Effector memory CD4-positive, alpha-beta T cell (primary cell): ENCODE measurements around the gene PRKAR1B.

Experiments
- DNase-seq, 3 donors: peaks; one replicate each; pipeline ENCODE4 v3.0.0-alpha.2; 2020
- H3K27ac ChIP-seq: 2 replicates; pipeline ENCODE4 v1.7.0; 2013; ENCODE audit warnings: mild to moderate bottlenecking, low read length, moderate library complexity; ENCODE audit not compliant: insufficient read depth, poor library complexity, severe bottlenecking
- H3K27me3 ChIP-seq: replicated peaks from 2 replicates; pipeline ENCODE4 v1.7.0; 2013; ENCODE audit warnings: mild to moderate bottlenecking, low read length; ENCODE audit not compliant: insufficient read depth, control insufficient read depth, poor library complexity, severe bottlenecking
- H3K36me3 ChIP-seq: 2 replicates; pipeline ENCODE4 v1.7.0; 2013; ENCODE audit warnings: mild to moderate bottlenecking, low read length, moderate library complexity; ENCODE audit not compliant: control insufficient read depth, insufficient read depth
- H3K4me1 ChIP-seq: 2 replicates; pipeline ENCODE4 v1.7.0; 2013; ENCODE audit warnings: low read length, mild to moderate bottlenecking; ENCODE audit not compliant: control insufficient read depth, insufficient read depth, poor library complexity, severe bottlenecking
- H3K4me3 ChIP-seq: 2 replicates; pipeline ENCODE4 v1.7.0; 2013; ENCODE audit warnings: low read length, low read depth, mild to moderate bottlenecking; ENCODE audit not compliant: insufficient read depth, poor library complexity, severe bottlenecking
- H3K9me3 ChIP-seq: 2 replicates; pipeline ENCODE4 v1.7.0; 2013; ENCODE audit warnings: mild to moderate bottlenecking, low read length, moderate library complexity; ENCODE audit not compliant: control insufficient read depth

PRKAR1B gene

DNA sequence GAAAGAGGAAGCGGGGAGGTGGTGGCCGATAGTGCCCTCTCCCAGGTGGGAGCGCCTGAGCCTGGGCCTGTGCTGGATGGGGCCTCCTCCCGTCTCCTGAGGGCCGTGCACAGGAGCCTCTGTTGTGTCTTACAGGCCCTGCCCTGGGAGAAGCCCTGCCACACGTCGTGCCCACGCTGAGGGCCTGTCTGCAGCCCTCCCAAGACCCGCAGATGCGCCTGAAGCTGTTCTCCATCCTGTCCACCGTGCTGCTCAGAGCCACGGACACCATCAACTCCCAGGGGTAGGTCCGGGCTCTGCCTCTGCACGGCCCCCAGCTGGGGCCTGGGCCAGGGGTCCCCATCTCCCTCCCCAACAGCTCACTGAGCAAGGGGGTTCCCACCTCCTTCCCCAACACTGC is 43.3 kb upstream of the PRKAR1B start:
- Histone ChIP-seq H3K9me3 (no peaks in the 10 kb centered on the region), H3K36me3 (peaks cover 7% of the 10 kb centered on the region), H3K4me3 (no peak overlapping the region), H3K4me1 (no peaks in the 10 kb centered on the region), H3K27me3 (no peaks in the 10 kb centered on the region), H3K27ac (no peak overlapping the region)
- DNase-seq = no peak

DNA sequence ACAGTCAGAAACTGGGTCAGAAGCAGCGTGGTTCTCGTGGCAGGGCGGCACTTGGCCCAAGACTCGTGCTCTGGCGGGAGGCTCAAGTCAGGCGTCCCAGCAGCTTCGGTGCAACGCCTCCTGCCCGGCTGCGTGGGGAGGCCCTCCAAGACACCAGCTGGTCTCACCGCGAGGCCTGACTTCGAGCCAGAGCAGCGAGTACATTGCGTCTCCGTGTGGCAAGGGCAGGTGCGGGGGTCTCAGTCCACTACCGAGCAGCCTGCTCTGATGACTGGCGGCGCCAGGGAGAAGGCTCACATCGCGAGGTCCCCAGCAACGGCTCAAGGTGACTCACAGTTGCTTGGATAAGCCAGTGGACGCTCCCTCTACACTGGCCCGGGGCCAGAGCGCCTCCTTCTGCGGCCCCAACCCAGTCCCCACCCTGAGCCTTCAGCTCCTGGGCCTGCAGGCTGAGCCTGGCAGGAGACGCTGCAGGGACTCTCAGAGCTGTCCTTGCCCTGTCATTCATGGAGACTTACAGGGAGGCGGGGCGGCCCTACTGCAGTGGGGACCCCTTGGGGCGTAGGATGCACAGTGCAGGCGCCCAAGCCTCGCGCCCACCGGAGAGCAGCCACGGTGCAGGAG is 41.9 kb upstream of the PRKAR1B start:
- Histone ChIP-seq H3K4me1 (no peaks in the 10 kb centered on the region), H3K9me3 (no peaks in the 10 kb centered on the region), H3K36me3 (peaks cover 13% of the 10 kb centered on the region), H3K27me3 (no peaks in the 10 kb centered on the region), H3K27ac (no peak overlapping the region), H3K4me3 (no peak overlapping the region)
- no peak for DNase-seq

- H3K4me1 ChIP-seq = no peaks in the 10 kb centered on the region
- DNase-seq = no peak
- H3K9me3 ChIP-seq = no peaks in the 10 kb centered on the region
- H3K36me3 ChIP-seq = peaks cover 22% of the 10 kb centered on the region
- H3K4me3 ChIP-seq = no peak overlapping the region
- H3K27ac ChIP-seq = no peak overlapping the region
- H3K27me3 ChIP-seq = no peaks in the 10 kb centered on the region
These were observed 41.1 kb upstream of the PRKAR1B start for GRCh38 chr7:767941-768731.

GRCh38 chr7:767580-767940 is 40.5 kb upstream of the PRKAR1B start:
- no peak overlapping the region for H3K4me3 ChIP-seq
- H3K36me3 ChIP-seq = peaks cover 24% of the 10 kb centered on the region
- H3K27ac ChIP-seq = no peak overlapping the region
- DNase-seq = no peak
- H3K9me3 ChIP-seq = no peaks in the 10 kb centered on the region
- H3K4me1 ChIP-seq = no peaks in the 10 kb centered on the region
- no peaks in the 10 kb centered on the region for H3K27me3 ChIP-seq

GRCh38 chr7:765383-765782 is 38.3 kb upstream of the PRKAR1B start:
- Histone ChIP-seq H3K27ac (no peak overlapping the region), H3K36me3 (peaks cover 24% of the 10 kb centered on the region), H3K4me3 (no peak overlapping the region)

GRCh38 chr7:763762-764161 is 36.7 kb upstream of the PRKAR1B start:
- Histone ChIP-seq H3K27me3 (no peaks in the 10 kb centered on the region), H3K36me3 (peaks cover 27% of the 10 kb centered on the region), H3K4me1 (no peaks in the 10 kb centered on the region), H3K27ac (no peak overlapping the region), H3K9me3 (no peaks in the 10 kb centered on the region), H3K4me3 (no peak overlapping the region)
- DNase-seq = no peak

More at GRCh38 chr7:765383-765782, 38.3 kb upstream of the PRKAR1B start:
- H3K9me3 ChIP-seq = no peaks in the 10 kb centered on the region
- DNase-seq = no peak
- H3K27me3 ChIP-seq = no peaks in the 10 kb centered on the region
- no peaks in the 10 kb centered on the region for H3K4me1 ChIP-seq

DNA sequence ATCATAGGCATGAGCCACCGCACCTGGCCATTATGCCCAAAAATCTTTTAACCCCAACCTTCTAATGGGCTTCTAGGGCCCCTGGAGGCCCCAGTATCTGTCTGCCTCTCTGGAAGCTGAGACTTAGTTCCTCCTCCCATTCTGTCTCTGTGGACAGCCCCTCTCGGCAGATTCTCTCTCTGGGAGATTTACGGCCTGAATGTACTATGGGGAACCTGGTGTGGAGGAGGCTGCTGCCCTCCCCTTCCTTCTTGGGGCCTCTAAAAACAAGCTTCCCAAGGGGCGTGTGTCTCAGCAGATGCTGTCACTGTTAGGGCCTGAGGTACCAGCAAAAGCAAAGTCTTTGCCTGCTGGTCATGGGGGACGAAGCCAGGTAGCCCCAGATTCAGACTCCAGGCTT is 35.8 kb upstream of the PRKAR1B start:
- Histone ChIP-seq H3K27me3 (no peaks in the 10 kb centered on the region), H3K4me3 (no peak overlapping the region), H3K4me1 (no peaks in the 10 kb centered on the region), H3K36me3 (peaks cover 31% of the 10 kb centered on the region), H3K27ac (no peak overlapping the region), H3K9me3 (no peaks in the 10 kb centered on the region)
- no peak for DNase-seq

GRCh38 chr7:761631-762030 is 34.5 kb upstream of the PRKAR1B start:
- no peak for DNase-seq

GRCh38 chr7:761101-761500 is 34.0 kb upstream of the PRKAR1B start:
- Histone ChIP-seq H3K4me3 (no peak overlapping the region), H3K4me1 (no peaks in the 10 kb centered on the region), H3K9me3 (no peaks in the 10 kb centered on the region), H3K36me3 (peaks cover 48% of the 10 kb centered on the region), H3K27me3 (no peaks in the 10 kb centered on the region), H3K27ac (no peak overlapping the region)
- no peak for DNase-seq

More at GRCh38 chr7:761631-762030, 34.5 kb upstream of the PRKAR1B start:
- Histone ChIP-seq H3K4me3 (no peak overlapping the region), H3K9me3 (no peaks in the 10 kb centered on the region), H3K4me1 (no peaks in the 10 kb centered on the region), H3K27me3 (no peaks in the 10 kb centered on the region), H3K36me3 (peaks cover 44% of the 10 kb centered on the region), H3K27ac (no peak overlapping the region)

DNA sequence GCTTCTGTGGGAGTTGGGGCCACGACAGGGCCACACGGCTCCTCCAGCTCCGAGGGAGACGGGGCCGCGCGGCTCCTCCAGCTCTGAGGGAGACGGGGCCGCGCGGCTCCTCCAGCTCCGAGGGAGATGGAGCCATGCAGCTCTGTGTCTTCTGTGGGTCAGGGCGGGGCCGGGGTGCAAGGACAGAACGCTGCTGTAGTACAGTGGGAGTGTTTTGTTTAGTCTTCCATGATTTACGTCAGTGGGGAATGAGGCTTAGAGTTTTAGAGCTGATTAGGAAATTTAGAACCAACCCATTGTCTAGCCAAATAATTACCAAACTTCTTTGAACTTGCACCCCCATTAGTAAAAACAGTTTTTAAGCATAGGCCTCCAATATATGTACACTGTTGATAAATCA is 32.9 kb upstream of the PRKAR1B start:
- Histone ChIP-seq H3K9me3 (no peaks in the 10 kb centered on the region), H3K27me3 (no peaks in the 10 kb centered on the region), H3K36me3 (peaks cover 51% of the 10 kb centered on the region), H3K27ac (no peak overlapping the region), H3K4me3 (no peak overlapping the region), H3K4me1 (no peaks in the 10 kb centered on the region)
- no peak for DNase-seq
